Endothelial cell of umbilical vein (primary cell): ENCODE measurements around the gene ULK4. TPM values are rescaled to one million over a fixed set of nuclear protein-coding genes. Genes with fewer than 3 reads are reported as not detected.

Experiments
- BruUV-seq: library from RNA; stranded (reverse); fragments of 400-500 nt; replicated peaks from 2 replicates; lab custom pipeline; 2021; lab: Mats Ljungman, UMichigan
- CTCF ChIA-PET: fragments of 300-600, 350-600 bp; sonication (Branson Sonifier 250); formaldehyde crosslinking; loops from one replicate; lab custom pipeline; 2021; ENCODE audit warnings: antibody characterized with exemption, inconsistent platforms; lab: Charles Lee
- POLR2A ChIA-PET: fragments of 300-600, 350-600 bp; sonication (Branson Sonifier 250); formaldehyde crosslinking; loops from one replicate; lab custom pipeline; 2021; ENCODE audit warnings: antibody characterized with exemption, inconsistent platforms; lab: Charles Lee
- DNase-seq: peaks from one replicate; pipeline ENCODE4 v3.0.0-alpha.2; 2011; ENCODE audit warnings: low read depth, low spot score
- FAIRE-seq: peaks from 2 replicates; lab custom pipeline; 2011; peaks lifted over from hg19 to GRCh38; lab: Jason Lieb, UNC
- H2AFZ ChIP-seq: 2 replicates; pipeline ENCODE4 v1.6.0; 2012; ENCODE audit warnings: low read depth, low read length, control low read depth, inconsistent platforms
- H3K27ac ChIP-seq: 2 replicates; pipeline ENCODE4 v1.5.1; 2011; ENCODE audit warnings: low read depth, mild to moderate bottlenecking, control low read depth, low read length, moderate library complexity; ENCODE audit not compliant: insufficient read depth
- H3K27me3 ChIP-seq, 2 experiments: 2 replicates each; pipeline versions ENCODE4 v1.6.0 to v1.6.1; 2011; ENCODE audit warnings: low read length in 2 of 2, mixed read lengths in 1 of 2; ENCODE audit not compliant: control insufficient read depth in 2 of 2, insufficient read depth in 2 of 2
- H3K36me3 ChIP-seq, 2 experiments: 2 replicates in 1 of 2; 3 replicates in 1 of 2; pipeline ENCODE4 v1.5.1; 2011; ENCODE audit warnings: low read length in 2 of 2, mild to moderate bottlenecking in 1 of 2, moderate library complexity in 1 of 2; ENCODE audit not compliant: control insufficient read depth in 2 of 2, insufficient read depth in 2 of 2; ENCODE audit errors: extremely low read depth in 1 of 2
- H3K4me1 ChIP-seq: 3 replicates; pipeline ENCODE4 v1.5.1; 2011; ENCODE audit warnings: mild to moderate bottlenecking, low read length; ENCODE audit not compliant: control insufficient read depth, insufficient read depth; ENCODE audit errors: extremely low read depth
- H3K4me2 ChIP-seq: 2 replicates; pipeline ENCODE4 v1.6.1; 2011; ENCODE audit warnings: low read length, control low read depth, mixed read lengths; ENCODE audit not compliant: insufficient read depth
- H3K4me3 ChIP-seq, 3 experiments: fragments of 200-600 bp in 1 of 3; sonication (generic), shearing (Covaris generic) in 1 of 3; replicated peaks in 1 of 3; 2 replicates each; pipeline ENCODE4 v1.5.1; 2011 to 2016; ENCODE audit warnings: control low read depth in 3 of 3, low read length in 3 of 3, mild to moderate bottlenecking in 2 of 3, inconsistent platforms in 1 of 3, low read depth in 1 of 3, moderate library complexity in 1 of 3; ENCODE audit not compliant: insufficient read depth in 1 of 3
- H3K79me2 ChIP-seq: 2 replicates; pipeline ENCODE4 v1.6.0; 2012; ENCODE audit warnings: low read length, inconsistent platforms; ENCODE audit not compliant: control insufficient read depth, insufficient read depth
- H3K9ac ChIP-seq: replicated peaks from 2 replicates; pipeline ENCODE3; 2011; ENCODE audit warnings: low read length, control low read depth; ENCODE audit not compliant: insufficient read depth; ENCODE audit errors: extremely low read depth
- H3K9me1 ChIP-seq: replicated peaks from 3 replicates; pipeline ENCODE4 v1.6.0; 2011; ENCODE audit warnings: mild to moderate bottlenecking, low read length; ENCODE audit not compliant: control insufficient read depth, insufficient read depth; ENCODE audit errors: extremely low read depth
- H3K9me3 ChIP-seq: replicated peaks from 2 replicates; pipeline ENCODE4 v1.5.1; 2012; ENCODE audit warnings: low read length, inconsistent platforms; ENCODE audit not compliant: control insufficient read depth, insufficient read depth
- H4K20me1 ChIP-seq: replicated peaks from 2 replicates; pipeline ENCODE3; 2011; ENCODE audit warnings: mild to moderate bottlenecking, low read length; ENCODE audit not compliant: control insufficient read depth, insufficient read depth; ENCODE audit errors: extremely low read depth
- EZH2 ChIP-seq: IDR thresholded peaks from 2 replicates; pipeline ENCODE4 v1.6.1; 2012; ENCODE audit warnings: borderline replicate concordance, low read depth, mild to moderate bottlenecking, moderate library complexity, low read length, inconsistent platforms; ENCODE audit not compliant: severe bottlenecking
- FOS ChIP-seq: IDR thresholded peaks from 2 replicates; pipeline ENCODE4 v1.6.1; 2011; ENCODE audit warnings: mild to moderate bottlenecking, low read length, moderate library complexity, borderline replicate concordance; ENCODE audit not compliant: insufficient read depth
- GATA2 ChIP-seq: IDR thresholded peaks from 2 replicates; pipeline ENCODE4 v1.7.0; 2011; ENCODE audit warnings: low read depth, mild to moderate bottlenecking, moderate library complexity, mixed read lengths, low read length; ENCODE audit not compliant: insufficient read length, insufficient read depth
- JUN ChIP-seq: IDR thresholded peaks from 2 replicates; pipeline ENCODE4 v1.6.1; 2011; ENCODE audit warnings: borderline replicate concordance, low read depth; ENCODE audit not compliant: insufficient read length, insufficient read depth
- MAX ChIP-seq: IDR thresholded peaks from 2 replicates; pipeline ENCODE4 v1.6.1; 2011; ENCODE audit not compliant: insufficient read depth, insufficient read length
- MYC ChIP-seq: IDR thresholded peaks from one replicate; pipeline ENCODE4 v1.6.1; 2011; ENCODE audit warnings: mild to moderate bottlenecking, low read depth, low read length
- POLR2A ChIP-seq: IDR thresholded peaks from 2 replicates; pipeline ENCODE4 v1.6.1; 2012; ENCODE audit warnings: low read depth, mild to moderate bottlenecking, control low read depth, low read length
- POLR2AphosphoS5 ChIP-seq: IDR thresholded peaks from 2 replicates; pipeline ENCODE4 v1.6.1; 2012; ENCODE audit warnings: low read depth, mild to moderate bottlenecking, control low read depth, low read length, moderate library complexity; ENCODE audit not compliant: insufficient read depth
- dilution Hi-C: fragments of 300-500 bp; cut with MboI; formaldehyde crosslinking; loops from one replicate; pipeline ENCODE4 v1.15.0; 2019; ENCODE audit warnings: low sequenced_read_pairs; ENCODE audit not compliant: extremely low pct_ligation_motif_present
- intact Hi-C: fragments of 100-400 bp; cut with micrococcal nuclease; formaldehyde crosslinking; loops from one replicate; pipeline ENCODE4 v1.10.0; 2022
- polyA plus RNA-seq, 4 experiments: library from polyadenylated mRNA; depleted of rRNA in 3 of 4; stranded (reverse) in 3 of 4; unstranded in 1 of 4; fragments of >200 nt; gene quantifications; 2 replicates each; pipeline versions ENCODE4 v1.2.1 to v1.2.3, GENCODE V29; 2011 to 2012; ENCODE audit warnings: missing spikeins in 1 of 4
- total RNA-seq: library from RNA; stranded (reverse); gene quantifications from 2 replicates; pipeline ENCODE4 v1.2.3, GENCODE V29; 2021
- TF ChIP-seq, protein P1 (sequence below), 2 donors: IDR thresholded peaks; 1 replicate in 1 of 2; 2 replicates in 1 of 2; pipeline ENCODE4 v1.5.1; 2011; ENCODE audit warnings: low read length in 2 of 2, mild to moderate bottlenecking in 2 of 2, moderate library complexity in 2 of 2, control low read depth in 1 of 2, inconsistent platforms in 1 of 2, low read depth in 1 of 2; ENCODE audit not compliant: insufficient read depth in 1 of 2; ENCODE audit errors: extremely low read depth in 1 of 2

The ULK4 gene
- total and polyA plus RNA-seq, 2 donors (not counting 3 experiments of a cell fraction or from before 2014, with no cell fraction given) = 3.3 to 16.0 TPM

- Histone ChIP-seq H3K9me3 (no peaks in the 10 kb centered on the region), H4K20me1 (no peaks in the 10 kb centered on the region), H3K36me3 (no peaks in the 10 kb centered on the region), H3K27me3 (no peaks in the 10 kb centered on the region), H3K9ac (no peak overlapping the region), H3K27ac (no peak overlapping the region), H3K4me3 (no peak overlapping the region), H3K9me1 (no peaks in the 10 kb centered on the region), H3K4me2 (no peak overlapping the region), H2AFZ (no peak overlapping the region), H3K4me1 (no peaks in the 10 kb centered on the region), H3K79me2 (no peaks in the 10 kb centered on the region)
- ChIA-PET POLR2A (no interaction called here), CTCF (no interaction called here)
- no TSS peak for BruUV-seq
- dilution Hi-C loops (no loop called here), intact Hi-C loops (no loop called here)
- DNase-seq = no peak
- FAIRE-seq = no peak
- TF ChIP-seq FOS (no peak), POLR2AphosphoS5 (no peak), MYC (no peak), POLR2A (no peak), GATA2 (no peak), JUN (no peak), MAX (no peak), EZH2 (no peak)
- TF ChIP-seq, protein P1, sequence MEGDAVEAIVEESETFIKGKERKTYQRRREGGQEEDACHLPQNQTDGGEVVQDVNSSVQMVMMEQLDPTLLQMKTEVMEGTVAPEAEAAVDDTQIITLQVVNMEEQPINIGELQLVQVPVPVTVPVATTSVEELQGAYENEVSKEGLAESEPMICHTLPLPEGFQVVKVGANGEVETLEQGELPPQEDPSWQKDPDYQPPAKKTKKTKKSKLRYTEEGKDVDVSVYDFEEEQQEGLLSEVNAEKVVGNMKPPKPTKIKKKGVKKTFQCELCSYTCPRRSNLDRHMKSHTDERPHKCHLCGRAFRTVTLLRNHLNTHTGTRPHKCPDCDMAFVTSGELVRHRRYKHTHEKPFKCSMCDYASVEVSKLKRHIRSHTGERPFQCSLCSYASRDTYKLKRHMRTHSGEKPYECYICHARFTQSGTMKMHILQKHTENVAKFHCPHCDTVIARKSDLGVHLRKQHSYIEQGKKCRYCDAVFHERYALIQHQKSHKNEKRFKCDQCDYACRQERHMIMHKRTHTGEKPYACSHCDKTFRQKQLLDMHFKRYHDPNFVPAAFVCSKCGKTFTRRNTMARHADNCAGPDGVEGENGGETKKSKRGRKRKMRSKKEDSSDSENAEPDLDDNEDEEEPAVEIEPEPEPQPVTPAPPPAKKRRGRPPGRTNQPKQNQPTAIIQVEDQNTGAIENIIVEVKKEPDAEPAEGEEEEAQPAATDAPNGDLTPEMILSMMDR (IDR thresholded peaks at IDR 0.05; ENCODE audit: extremely low read depth in 1 of 2, insufficient read depth in 1 of 2, low read depth in 1 of 2, low read length in 2 of 2) = no peak
Observed at GRCh38 chr3:41363830-41364523, 597.9 kb downstream of the ULK4 start.
